LNCAP (cell line): ENCODE measurements around the gene RSU1.

ENCODE experiments used
- TF ChIP-seq, protein P1 (sequence below): fragments of 450-650 bp; IDR thresholded peaks from 2 replicates; pipeline ENCODE4 v1.5.1; 2017; ENCODE audit warnings: mild to moderate bottlenecking

RSU1 gene

DNA sequence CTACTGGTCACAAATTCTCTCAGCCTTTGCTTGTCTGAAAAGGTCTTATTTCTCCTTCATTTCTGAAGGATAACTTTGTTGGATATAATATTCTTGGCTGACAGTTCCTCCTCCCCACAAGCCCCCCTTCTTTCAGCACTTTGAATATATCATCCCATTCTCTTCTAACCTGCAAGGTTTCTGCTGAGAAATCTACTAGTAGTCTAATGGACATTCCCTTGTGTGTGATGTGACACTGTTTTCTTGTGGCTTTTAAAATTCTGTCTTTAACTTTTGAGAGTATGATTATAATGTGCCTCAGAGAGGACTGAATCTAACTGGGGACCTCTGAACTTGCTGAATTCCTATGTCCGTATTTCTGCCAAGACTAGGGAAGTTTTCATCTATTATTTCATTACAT is 104.3 kb downstream of the RSU1 start:
- TF ChIP-seq, protein P1, sequence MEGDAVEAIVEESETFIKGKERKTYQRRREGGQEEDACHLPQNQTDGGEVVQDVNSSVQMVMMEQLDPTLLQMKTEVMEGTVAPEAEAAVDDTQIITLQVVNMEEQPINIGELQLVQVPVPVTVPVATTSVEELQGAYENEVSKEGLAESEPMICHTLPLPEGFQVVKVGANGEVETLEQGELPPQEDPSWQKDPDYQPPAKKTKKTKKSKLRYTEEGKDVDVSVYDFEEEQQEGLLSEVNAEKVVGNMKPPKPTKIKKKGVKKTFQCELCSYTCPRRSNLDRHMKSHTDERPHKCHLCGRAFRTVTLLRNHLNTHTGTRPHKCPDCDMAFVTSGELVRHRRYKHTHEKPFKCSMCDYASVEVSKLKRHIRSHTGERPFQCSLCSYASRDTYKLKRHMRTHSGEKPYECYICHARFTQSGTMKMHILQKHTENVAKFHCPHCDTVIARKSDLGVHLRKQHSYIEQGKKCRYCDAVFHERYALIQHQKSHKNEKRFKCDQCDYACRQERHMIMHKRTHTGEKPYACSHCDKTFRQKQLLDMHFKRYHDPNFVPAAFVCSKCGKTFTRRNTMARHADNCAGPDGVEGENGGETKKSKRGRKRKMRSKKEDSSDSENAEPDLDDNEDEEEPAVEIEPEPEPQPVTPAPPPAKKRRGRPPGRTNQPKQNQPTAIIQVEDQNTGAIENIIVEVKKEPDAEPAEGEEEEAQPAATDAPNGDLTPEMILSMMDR: no peak

DNA sequence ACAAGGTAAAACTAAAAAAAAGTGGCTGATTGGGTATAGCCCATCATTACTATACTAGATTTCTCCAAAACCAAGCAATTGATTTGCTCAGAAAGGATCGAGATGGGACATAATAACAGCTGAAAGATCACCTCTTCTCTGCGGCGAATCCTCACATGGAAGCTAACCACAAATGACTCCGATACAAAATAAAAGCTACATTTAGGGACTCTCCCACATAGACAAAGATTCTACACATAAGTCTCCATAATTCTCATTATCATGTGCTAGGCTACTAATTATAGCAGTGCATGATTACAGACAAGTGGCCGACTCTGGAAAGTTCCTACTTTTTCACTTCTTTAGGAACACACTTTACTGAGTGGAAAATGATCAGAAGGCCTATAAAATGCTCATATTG is 116.9 kb downstream of the RSU1 start:
- TF ChIP-seq, protein P1: no peak

DNA sequence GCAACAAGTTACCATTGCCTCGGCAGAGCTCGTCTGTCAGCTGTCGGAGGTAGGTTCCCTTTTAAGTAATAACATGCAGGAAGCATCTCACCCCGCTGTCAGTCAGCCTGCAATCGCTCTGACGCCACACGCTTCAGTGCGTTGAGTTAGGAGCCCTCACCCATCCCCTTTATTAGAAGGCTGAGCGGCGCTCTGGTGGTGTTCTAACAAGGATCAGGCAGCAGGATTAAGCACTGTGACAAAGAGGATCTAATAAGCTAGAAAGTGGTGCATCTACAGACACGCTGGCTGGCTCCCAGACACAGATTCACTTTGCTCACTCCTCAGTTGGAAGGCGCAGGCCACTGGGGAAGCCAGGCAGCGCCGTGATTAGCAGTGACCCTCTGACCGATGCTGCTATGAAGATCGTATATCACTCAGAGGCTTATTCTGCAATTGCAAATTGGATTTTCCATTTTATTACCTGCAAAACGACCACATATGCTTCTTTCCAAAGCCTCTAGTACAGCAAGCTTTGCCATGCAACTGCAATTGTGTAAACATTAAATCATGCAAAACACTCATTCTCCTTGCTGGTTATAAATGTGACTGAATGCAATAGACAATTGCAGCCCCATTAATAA is 117.7 kb downstream of the RSU1 start:
- TF ChIP-seq, protein P1: no peak

DNA sequence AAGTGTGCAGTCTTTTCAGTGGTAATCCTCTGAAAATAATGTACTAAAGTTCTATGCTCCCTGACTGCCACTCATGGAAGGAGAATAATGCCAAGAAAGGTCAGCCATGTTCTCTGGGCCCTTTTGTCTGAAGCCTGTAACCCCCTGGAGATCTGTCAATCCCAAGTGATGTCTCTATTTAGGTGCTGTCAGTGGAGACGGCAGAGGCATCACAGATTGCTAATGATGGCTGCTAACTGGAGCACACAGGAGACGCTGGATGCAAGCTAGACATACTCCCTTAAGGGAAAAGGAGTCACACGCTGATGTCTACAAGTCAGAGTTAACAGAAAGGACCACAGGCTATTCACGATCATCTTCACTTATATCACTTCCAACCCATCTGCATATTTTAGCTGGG is 118.8 kb downstream of the RSU1 start:
- TF ChIP-seq, protein P1: no peak

DNA sequence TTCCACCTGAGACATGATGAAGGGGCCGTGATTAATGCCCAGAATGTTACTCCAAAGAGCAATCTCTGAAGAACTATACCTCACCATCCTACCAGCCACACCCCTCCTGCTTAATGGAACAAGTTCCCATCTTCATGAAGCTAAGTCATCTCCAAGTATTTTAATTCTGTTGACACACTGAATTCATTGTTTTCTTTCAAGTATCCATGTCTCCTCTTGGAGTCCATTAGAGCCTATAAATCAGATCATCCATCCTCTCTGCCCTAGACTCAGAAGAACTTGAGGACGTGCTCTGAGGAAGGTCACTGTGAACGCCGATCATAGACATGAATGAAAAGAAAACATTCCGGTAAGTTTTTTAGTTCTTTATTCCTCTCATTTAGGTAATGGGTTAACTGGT is 126.8 kb downstream of the RSU1 start:
- TF ChIP-seq, protein P1: no peak

DNA sequence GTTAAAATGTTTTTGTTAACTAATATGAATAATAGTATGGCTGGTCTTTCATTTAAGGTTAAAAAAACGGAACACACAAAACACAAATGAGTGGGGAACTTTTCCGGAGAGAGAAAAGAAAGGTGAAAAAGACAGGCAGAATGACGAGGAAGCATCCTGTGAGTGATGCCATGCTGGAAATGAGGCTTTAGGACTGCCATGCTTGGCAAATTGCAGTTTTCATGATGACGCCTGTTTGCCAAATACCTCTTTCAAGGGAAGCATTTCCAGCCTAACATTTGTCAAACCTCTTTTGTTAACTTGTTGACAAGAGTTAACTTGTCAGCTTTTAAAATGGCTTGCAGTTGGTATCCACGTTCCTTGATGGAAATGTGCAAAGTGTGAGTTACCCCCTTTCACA is 127.5 kb downstream of the RSU1 start:
- TF ChIP-seq, protein P1: no peak

DNA sequence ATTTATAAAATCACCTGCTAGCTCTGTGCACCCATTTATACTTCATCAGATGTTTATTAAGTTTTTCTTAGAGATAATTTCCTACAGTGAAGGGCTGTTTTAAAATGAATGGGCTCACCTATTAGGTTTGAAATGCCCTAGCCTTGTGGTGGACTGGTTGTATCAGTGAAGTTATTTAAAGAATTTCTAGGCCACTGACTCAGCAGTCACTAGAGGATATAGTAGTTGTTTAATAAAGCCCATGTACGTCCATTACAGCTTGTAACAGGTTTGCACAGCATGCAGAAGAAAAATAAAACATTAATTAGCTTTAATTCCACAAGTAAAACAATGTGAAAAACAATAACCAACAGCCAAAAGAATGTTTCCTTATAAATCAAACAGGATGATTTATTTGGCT is 128.0 kb downstream of the RSU1 start:
- TF ChIP-seq, protein P1: no peak
